ENCODE measurements around the gene PIGS. TPM values are rescaled to one million over a fixed set of nuclear protein-coding genes. Genes with fewer than 3 reads are reported as not detected.

Gene PIGS
- total RNA-seq, 1 experiment from 2014 or later, result 45.8 TPM

- ChIA-PET POLR2A (no interaction called here), CTCF (no interaction called here), RAD21 (ENCODE audit: low non-redundant PET in 1 of 2, low total read pairs in 2 of 2, uncharacterized antibody in 2 of 2, unreplicated experiment in 2 of 2) (no interaction called here)
- Histone ChIP-seq H3K4me3 (replicated peaks in 1 of 2; ENCODE audit: low read depth in 1 of 2, low read length in 2 of 2) (no peak overlapping the region), H3K9me3 (ENCODE audit: control insufficient read depth in 1 of 2, insufficient read depth in 1 of 2, low read depth in 1 of 2, low read length in 2 of 2) (no peaks in the 10 kb centered on the region), H3K9me2 (ENCODE audit: insufficient read depth) (no peaks in the 10 kb centered on the region), H3K79me2 (ENCODE audit: insufficient read depth, low read length) (no peaks in the 10 kb centered on the region), H3K4me2 (ENCODE audit: low read length) (no peak overlapping the region), H2AFZ (ENCODE audit: low read depth, low read length, poor library complexity, severe bottlenecking) (no peak overlapping the region), H3K9ac (ENCODE audit: low read length) (no peak overlapping the region), H4K20me1 (ENCODE audit: insufficient read depth) (no peaks in the 10 kb centered on the region), H3K36me3 (ENCODE audit: control insufficient read depth in 1 of 2, insufficient read depth in 2 of 2, low read length in 2 of 2) (no peaks in the 10 kb centered on the region), H3K27me3 (ENCODE audit: insufficient read depth, low read length) (peaks cover 4% of the 10 kb centered on the region; the same call in 1 of the 2 replicates), H3K27ac (ENCODE audit: low read depth, low read length) (no peak overlapping the region), H3K4me1 (ENCODE audit: control insufficient read depth in 1 of 2, insufficient read depth in 2 of 2, low read length in 2 of 2) (no peaks in the 10 kb centered on the region)
- BruUV-seq (replicated peaks), result no TSS peak
- ATAC-seq (no peak), DNase-seq (ENCODE audit: low read depth, low spot score) (no peak)
- TF ChIP-seq EGR1 (IDR thresholded peaks at IDR 0.05; ENCODE audit: low read depth), result no peak
- no peak for TF ChIP-seq CTCF (IDR thresholded peaks at IDR 0.05 in 2 of 3, conservative IDR thresholded peaks at IDR 0.05 in 1 of 3; ENCODE audit: borderline replicate concordance in 1 of 3, insufficient read depth in 1 of 3, low read depth in 2 of 3, low read length in 2 of 3)
- no peak for TF ChIP-seq POLR2A (IDR thresholded peaks at IDR 0.05; ENCODE audit: borderline replicate concordance, extremely low read depth, insufficient read depth, insufficient read length)
- TF ChIP-seq REST (IDR thresholded peaks at IDR 0.05; ENCODE audit: low read depth), result no peak
- no peak for TF ChIP-seq JUND (IDR thresholded peaks at IDR 0.05)
- intact Hi-C loops (cut with micrococcal nuclease), result no loop called here
Observed at GRCh38 chr17:28508211-28508724, 63.1 kb downstream of the PIGS start.
